Large intestine (tissue), 3 donors: ENCODE data around the gene LONRF2. TPM values are rescaled to one million over a fixed set of nuclear protein-coding genes. Genes with fewer than 3 reads are reported as not detected.

Experiments used
- DNase-seq, 2 donors: peaks; one replicate each; pipeline versions ENCODE4 v3.0.0 to v3.0.0-alpha.2; 2013
- H3K27ac ChIP-seq: one replicate; pipeline ENCODE4 v1.5.1; 2013; ENCODE audit warnings: low read length
- H3K27me3 ChIP-seq: 2 replicates; pipeline ENCODE4 v1.6.1; 2013; ENCODE audit warnings: low read length; ENCODE audit not compliant: control insufficient read depth, insufficient read depth
- H3K36me3 ChIP-seq: 2 replicates; pipeline ENCODE4 v1.6.1; 2013; ENCODE audit warnings: low read length; ENCODE audit not compliant: control insufficient read depth, insufficient read depth
- H3K4me1 ChIP-seq: one replicate; pipeline ENCODE4 v1.6.1; 2013; ENCODE audit warnings: low read length; ENCODE audit not compliant: control insufficient read depth, insufficient read depth
- H3K4me3 ChIP-seq: one replicate; pipeline ENCODE4 v1.5.1; 2013; ENCODE audit warnings: low read length
- H3K9me3 ChIP-seq: one replicate; pipeline ENCODE4 v1.6.1; 2013; ENCODE audit warnings: mild to moderate bottlenecking, low read depth, low read length, moderate library complexity; ENCODE audit not compliant: control insufficient read depth
- WGBS: methylation state at CpG from one replicate; pipeline ENCODE4 v1.1.5; 2013; ENCODE audit warnings: low lambda C conversion rate; ENCODE audit not compliant: insufficient coverage; 5-methylcytosine and 5-hydroxymethylcytosine counted together
- polyA plus RNA-seq: library from polyadenylated mRNA; unstranded; fragments of 120-200 nt; gene quantifications from one replicate; pipeline ENCODE4 v1.2.1, GENCODE V29; 2013

LONRF2 gene
- polyA plus RNA-seq, 1 donor: 3.2 TPM

DNA sequence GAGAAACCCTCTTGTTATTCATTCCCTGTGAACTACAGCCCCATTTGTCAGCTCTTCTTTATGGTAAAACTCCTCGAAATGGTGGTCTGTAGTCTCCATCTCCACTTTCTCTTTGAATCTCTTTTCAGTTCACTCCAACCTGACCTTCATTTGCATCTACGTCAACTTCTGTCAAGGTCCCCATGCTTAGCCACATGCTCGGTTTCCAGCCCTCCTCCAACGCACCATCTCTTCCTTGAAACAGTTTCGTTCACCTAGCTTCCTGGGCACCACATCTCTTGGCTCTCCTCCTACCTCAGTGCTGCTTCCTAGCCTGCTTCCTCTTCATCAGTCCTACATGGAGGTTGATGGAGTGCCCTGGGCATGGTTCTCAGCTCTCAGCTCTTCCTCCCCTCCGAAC is 98.8 kb downstream of the LONRF2 start:
- no peaks in the 10 kb centered on the region for H3K9me3 ChIP-seq
- WGBS: 100% methylated on average over 2 of the region's 6 CpGs
- DNase-seq: no peak
- no peak overlapping the region for H3K27ac ChIP-seq
- H3K36me3 ChIP-seq: no peaks in the 10 kb centered on the region
- H3K27me3 ChIP-seq: peaks cover 6% of the 10 kb centered on the region
- H3K4me3 ChIP-seq: no peak overlapping the region
- no peaks in the 10 kb centered on the region for H3K4me1 ChIP-seq

Other genes starting within 250 kb of the LONRF2 start
- 4.8 TPM for gene AFF3, start 179.9 kb downstream of the LONRF2 start, polyA plus RNA-seq
- 6.4 TPM for gene CHST10, start 95.2 kb upstream of the LONRF2 start, polyA plus RNA-seq
- gene NMS, start 148.0 kb upstream of the LONRF2 start, polyA plus RNA-seq: not detected
- 22.1 TPM for gene PDCL3, start 240.5 kb upstream of the LONRF2 start, polyA plus RNA-seq